Measurements from ENCODE around the gene CNDP2. TPM values are rescaled to one million over a fixed set of nuclear protein-coding genes. Genes with fewer than 3 reads are reported as not detected.

CNDP2 gene
- total RNA-seq, 4 donors from 2014 or later, result 31.1 to 52.5 (median 42.9) TPM

DNA sequence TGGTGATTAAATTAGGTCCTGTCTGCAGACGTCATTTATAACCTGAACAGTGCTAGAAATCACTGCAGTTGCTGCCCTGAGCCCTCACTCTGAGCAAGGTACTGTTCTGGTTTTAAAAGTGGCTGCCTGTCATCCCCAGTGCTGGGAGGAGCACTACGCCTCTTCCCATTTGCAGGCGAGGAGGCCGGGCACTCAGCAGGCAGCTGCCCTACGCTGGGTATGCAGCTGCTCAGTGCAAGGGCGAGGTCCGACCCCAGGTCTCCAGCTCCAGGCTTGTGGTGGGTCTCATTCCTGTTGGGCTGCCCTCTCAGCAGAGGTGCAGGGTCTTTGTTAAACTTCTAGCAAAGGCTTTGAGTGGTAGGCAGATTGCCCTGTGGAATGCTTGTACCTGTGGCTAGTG, 15.7 kb downstream of the CNDP2 start:
- Histone ChIP-seq H3K27ac (replicated peaks in 1 of 4) (no peak overlapping the region), H3K27me3 (no peaks in the 10 kb centered on the region), H3K4me1 (peaks cover 0 to 6% (median 0%) of the 10 kb centered on the region in 4 donors), H3K4me3 (no peak overlapping the region), H3K9me3 (no peaks in the 10 kb centered on the region), H3K36me3 (peaks cover 89 to 100% (median 97%) of the 10 kb centered on the region in 4 donors)
- no peak for DNase-seq (ENCODE audit: extremely low spot score)
- 88% methylated on average over 7 of the region's 7 CpGs for WGBS
- no peak for TF ChIP-seq EP300 (IDR thresholded peaks at IDR 0.05)
- no peak for TF ChIP-seq POLR2AphosphoS5 (IDR thresholded peaks at IDR 0.05)
- TF ChIP-seq POLR2A (IDR thresholded peaks at IDR 0.05; ENCODE audit: low read depth), result no peak
- TF ChIP-seq, protein P1, sequence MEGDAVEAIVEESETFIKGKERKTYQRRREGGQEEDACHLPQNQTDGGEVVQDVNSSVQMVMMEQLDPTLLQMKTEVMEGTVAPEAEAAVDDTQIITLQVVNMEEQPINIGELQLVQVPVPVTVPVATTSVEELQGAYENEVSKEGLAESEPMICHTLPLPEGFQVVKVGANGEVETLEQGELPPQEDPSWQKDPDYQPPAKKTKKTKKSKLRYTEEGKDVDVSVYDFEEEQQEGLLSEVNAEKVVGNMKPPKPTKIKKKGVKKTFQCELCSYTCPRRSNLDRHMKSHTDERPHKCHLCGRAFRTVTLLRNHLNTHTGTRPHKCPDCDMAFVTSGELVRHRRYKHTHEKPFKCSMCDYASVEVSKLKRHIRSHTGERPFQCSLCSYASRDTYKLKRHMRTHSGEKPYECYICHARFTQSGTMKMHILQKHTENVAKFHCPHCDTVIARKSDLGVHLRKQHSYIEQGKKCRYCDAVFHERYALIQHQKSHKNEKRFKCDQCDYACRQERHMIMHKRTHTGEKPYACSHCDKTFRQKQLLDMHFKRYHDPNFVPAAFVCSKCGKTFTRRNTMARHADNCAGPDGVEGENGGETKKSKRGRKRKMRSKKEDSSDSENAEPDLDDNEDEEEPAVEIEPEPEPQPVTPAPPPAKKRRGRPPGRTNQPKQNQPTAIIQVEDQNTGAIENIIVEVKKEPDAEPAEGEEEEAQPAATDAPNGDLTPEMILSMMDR (IDR thresholded peaks at IDR 0.05), result no peak
- intact Hi-C loops (cut with DNase I), result no loop called here

DNA sequence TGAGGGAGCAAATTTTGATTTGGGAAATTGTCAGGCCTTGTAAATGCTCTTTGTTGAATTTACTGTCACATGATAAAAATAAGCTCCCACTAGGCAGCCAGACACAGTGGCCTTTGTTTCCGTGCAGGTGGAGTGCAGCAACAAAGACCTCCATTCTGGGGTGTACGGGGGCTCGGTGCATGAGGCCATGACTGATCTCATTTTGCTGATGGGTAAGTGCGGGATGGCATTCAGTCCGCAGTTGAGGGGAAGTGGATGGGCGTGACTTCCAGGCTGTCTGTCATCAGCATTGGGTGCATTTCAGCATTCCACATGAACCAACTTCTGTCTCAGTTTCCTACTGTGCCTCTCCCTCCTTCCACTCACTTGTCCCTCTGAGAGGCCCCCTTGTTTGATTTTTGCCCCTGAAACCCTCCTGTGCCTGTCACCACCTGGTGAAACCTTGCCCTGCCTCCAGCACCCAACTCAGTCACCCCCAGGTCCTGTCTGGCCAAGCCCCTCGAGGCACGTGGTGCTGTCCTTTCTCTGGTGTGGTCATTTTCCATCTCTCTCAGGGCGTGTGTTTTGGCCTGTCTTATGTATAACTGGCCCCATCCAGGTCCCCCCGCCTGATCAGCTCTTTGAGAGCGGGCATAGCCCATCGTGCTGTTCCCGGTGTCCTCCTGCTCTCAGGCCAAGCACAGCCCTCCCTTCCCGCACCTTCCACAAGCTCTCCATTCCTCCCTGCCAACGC, 16.3 kb downstream of the CNDP2 start:
- intact Hi-C loops (cut with DNase I), result no loop called here
- TF ChIP-seq POLR2A (IDR thresholded peaks at IDR 0.05; ENCODE audit: low read depth), result no peak
- TF ChIP-seq, protein P1 (IDR thresholded peaks at IDR 0.05), result no peak
- TF ChIP-seq POLR2AphosphoS5 (IDR thresholded peaks at IDR 0.05), result no peak
- TF ChIP-seq EP300 (IDR thresholded peaks at IDR 0.05), result no peak
- peaks cover 89 to 100% (median 97%) of the 10 kb centered on the region in 4 donors for H3K36me3 ChIP-seq
- H3K4me1 ChIP-seq, result no peaks in the 10 kb centered on the region
- WGBS, result 90% methylated on average over 15 of the region's 15 CpGs
- no peak for DNase-seq (ENCODE audit: extremely low spot score)
- H3K27ac ChIP-seq (replicated peaks in 1 of 4), result no peak overlapping the region
- no peak overlapping the region for H3K4me3 ChIP-seq
- no peaks in the 10 kb centered on the region for H3K27me3 ChIP-seq
- H3K9me3 ChIP-seq, result no peaks in the 10 kb centered on the region

DNA sequence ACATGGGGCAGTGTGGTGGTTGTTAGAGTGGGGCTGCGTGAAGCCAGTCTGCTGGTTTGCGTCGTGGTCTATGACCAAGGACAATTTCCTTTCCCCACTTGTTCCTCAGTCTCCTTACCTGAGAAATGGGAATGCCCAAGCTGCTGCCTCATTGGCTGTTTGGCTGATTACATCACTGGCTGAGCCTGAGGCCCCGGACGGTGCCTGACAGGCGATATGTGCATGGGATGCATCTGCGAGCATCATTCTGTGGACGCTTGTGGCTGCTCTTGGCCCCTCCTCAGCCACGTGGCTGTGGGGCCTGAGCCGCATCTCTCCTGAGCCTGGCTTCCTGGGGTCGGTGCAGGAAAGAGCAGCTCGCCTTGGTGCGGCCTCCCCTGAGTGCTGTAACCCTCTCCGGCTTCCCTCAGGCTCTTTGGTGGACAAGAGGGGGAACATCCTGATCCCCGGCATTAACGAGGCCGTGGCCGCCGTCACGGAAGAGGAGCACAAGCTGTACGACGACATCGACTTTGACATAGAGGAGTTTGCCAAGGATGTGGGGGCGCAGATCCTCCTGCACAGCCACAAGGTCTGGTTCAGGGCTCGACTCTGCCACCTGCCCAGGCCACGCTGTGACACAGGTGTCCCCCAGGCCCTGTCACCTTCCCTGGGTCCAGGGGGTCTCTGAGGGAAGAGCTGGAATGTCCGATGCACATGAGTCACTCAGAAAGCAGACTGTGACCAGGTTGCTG, 17.2 kb downstream of the CNDP2 start:
- WGBS, result 91% methylated on average over 27 of the region's 27 CpGs
- TF ChIP-seq, protein P1 (IDR thresholded peaks at IDR 0.05), result no peak

DNA sequence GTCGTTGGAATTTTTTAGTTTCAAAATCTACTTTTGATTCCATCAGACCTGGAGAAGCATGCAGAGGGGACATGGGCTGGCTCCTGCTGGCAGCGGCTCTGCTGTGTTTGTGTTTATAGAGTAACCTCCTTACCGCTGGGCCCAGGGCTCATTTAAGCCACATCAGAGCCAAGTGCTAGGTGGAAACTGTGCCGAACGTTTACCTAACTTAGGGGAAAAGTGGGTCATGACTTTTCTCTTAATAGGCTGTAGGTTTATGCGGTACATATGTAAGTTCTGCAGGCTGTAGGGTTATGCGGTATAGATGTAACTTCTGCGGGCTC, 17.7 kb downstream of the CNDP2 start:
- H3K9me3 ChIP-seq, result no peaks in the 10 kb centered on the region
- DNase-seq (ENCODE audit: extremely low spot score), result no peak
- no peak overlapping the region for H3K4me3 ChIP-seq
- intact Hi-C loops (cut with DNase I), result no loop called here
- TF ChIP-seq, protein P1 (IDR thresholded peaks at IDR 0.05), result no peak
- TF ChIP-seq EP300 (IDR thresholded peaks at IDR 0.05), result no peak
- no peak for TF ChIP-seq POLR2A (IDR thresholded peaks at IDR 0.05; ENCODE audit: low read depth)
- no peak for TF ChIP-seq POLR2AphosphoS5 (IDR thresholded peaks at IDR 0.05)
- no peaks in the 10 kb centered on the region for H3K4me1 ChIP-seq
- 87% methylated on average over 8 of the region's 8 CpGs for WGBS
- no peaks in the 10 kb centered on the region for H3K27me3 ChIP-seq
- H3K27ac ChIP-seq (replicated peaks in 1 of 4), result no peak overlapping the region
- H3K36me3 ChIP-seq, result peaks cover 86 to 100% (median 97%) of the 10 kb centered on the region in 4 donors

More for the DNA sequence above, 17.2 kb downstream of the CNDP2 start:
- Histone ChIP-seq H3K27ac (replicated peaks in 1 of 4) (no peak overlapping the region), H3K4me3 (no peak overlapping the region), H3K4me1 (no peaks in the 10 kb centered on the region), H3K9me3 (no peaks in the 10 kb centered on the region), H3K27me3 (no peaks in the 10 kb centered on the region), H3K36me3 (peaks cover 86 to 100% (median 97%) of the 10 kb centered on the region in 4 donors)
- DNase-seq (ENCODE audit: extremely low spot score), result no peak
- intact Hi-C loops (cut with DNase I), result no loop called here
